ENCODE data around the gene ARHGAP30. TPM values are rescaled to one million over a fixed set of nuclear protein-coding genes. Genes with fewer than 3 reads are reported as not detected.

ARHGAP30 gene
- total and polyA plus RNA-seq, 2 donors (not counting 1 experiment from before 2014, with no cell fraction given) = not detected

DNA sequence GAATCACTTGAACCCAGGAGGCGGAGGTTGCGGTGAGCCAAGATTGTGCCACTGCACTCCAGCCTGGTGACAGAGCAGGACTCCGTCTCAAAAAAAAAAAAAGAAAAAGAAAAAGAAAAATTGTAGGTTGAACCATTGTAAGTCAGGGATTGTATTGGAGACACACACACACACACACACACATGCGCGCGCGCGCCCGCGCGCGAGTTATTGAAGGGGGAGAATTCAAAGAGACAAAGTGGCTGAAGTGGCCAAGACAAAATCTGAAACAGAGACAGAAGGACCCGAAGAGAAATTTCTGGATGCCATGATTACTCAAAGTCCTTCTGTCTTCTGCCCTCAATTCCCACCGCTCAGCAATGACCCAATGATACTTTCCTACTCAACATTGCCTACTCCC, 24.8 kb upstream of the ARHGAP30 start:
- Histone ChIP-seq H3K9me3 (ENCODE audit: control insufficient read depth, insufficient read depth, low read depth, low read length) (no peaks in the 10 kb centered on the region), H3K36me3 (ENCODE audit: control insufficient read depth, insufficient read depth, low read length) (no peaks in the 10 kb centered on the region), H3K9ac (ENCODE audit: insufficient read depth, low read length) (no peak overlapping the region), H3K79me2 (ENCODE audit: control insufficient read depth, insufficient read depth, low read length) (no peaks in the 10 kb centered on the region), H3K4me2 (ENCODE audit: extremely low read depth, insufficient read depth, low read length) (no peak overlapping the region), H2AFZ (ENCODE audit: low read length) (no peak overlapping the region), H3K4me3 (replicated peaks in 1 of 4; ENCODE audit: control extremely low read depth in 1 of 4, insufficient read depth in 1 of 4, low read depth in 3 of 4, low read length in 4 of 4) (no peak overlapping the region), H4K20me1 (ENCODE audit: control insufficient read depth, extremely low read depth, insufficient read depth, low read length) (no peaks in the 10 kb centered on the region), H3K27me3 (ENCODE audit: control insufficient read depth, insufficient read depth, low read length) (no peaks in the 10 kb centered on the region), H3K4me1 (ENCODE audit: control insufficient read depth, extremely low read depth, insufficient read depth, low read length) (peaks cover 11% of the 10 kb centered on the region), H3K27ac (ENCODE audit: insufficient read depth, low read length) (no peak overlapping the region)
- TF ChIP-seq EZH2 (IDR thresholded peaks at IDR 0.05; ENCODE audit: low read length, missing control alignments) (no peak), CTCF (conservative IDR thresholded peaks at IDR 0.05 in 1 of 2, IDR thresholded peaks at IDR 0.05 in 1 of 2; ENCODE audit: low read depth in 1 of 2, low read length in 2 of 2) (no peak)
- DNase-seq (ENCODE audit: low read depth in 2 of 2) = no peak

DNA sequence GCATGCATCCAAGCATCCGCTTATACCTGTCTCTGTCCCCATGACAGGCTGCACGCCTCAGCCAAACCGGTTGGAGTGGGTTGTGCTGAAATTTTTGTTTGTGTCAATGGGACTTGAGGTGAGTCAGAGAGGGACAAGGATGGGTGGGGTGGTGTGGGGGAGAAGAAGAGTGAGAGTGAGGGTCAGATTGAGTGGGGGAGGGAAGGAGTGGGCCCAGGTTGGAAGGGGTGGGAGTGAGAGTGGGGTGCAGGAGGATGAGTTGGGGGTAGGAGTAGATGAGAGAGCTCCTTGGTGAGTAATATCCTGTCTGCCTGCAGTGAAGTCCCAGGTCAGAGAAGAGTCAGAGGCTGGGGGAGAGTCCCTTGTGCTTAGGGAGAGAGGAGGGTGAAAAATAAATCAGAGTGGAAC, 22.9 kb upstream of the ARHGAP30 start:
- no peaks in the 10 kb centered on the region for H3K27me3 ChIP-seq (ENCODE audit: control insufficient read depth, insufficient read depth, low read length)
- DNase-seq (ENCODE audit: low read depth in 2 of 2) = peak in 1 of 2 donors; percentile 36
- no peaks in the 10 kb centered on the region for H4K20me1 ChIP-seq (ENCODE audit: control insufficient read depth, extremely low read depth, insufficient read depth, low read length)
- no peak overlapping the region for H3K27ac ChIP-seq (ENCODE audit: insufficient read depth, low read length)
- no peak overlapping the region for H3K4me2 ChIP-seq (ENCODE audit: extremely low read depth, insufficient read depth, low read length)
- no peak overlapping the region for H3K4me3 ChIP-seq (replicated peaks in 1 of 4; ENCODE audit: control extremely low read depth in 1 of 4, insufficient read depth in 1 of 4, low read depth in 3 of 4, low read length in 4 of 4)
- H3K9me3 ChIP-seq (ENCODE audit: control insufficient read depth, insufficient read depth, low read depth, low read length) = no peaks in the 10 kb centered on the region
- H3K79me2 ChIP-seq (ENCODE audit: control insufficient read depth, insufficient read depth, low read length) = no peaks in the 10 kb centered on the region
- no peak overlapping the region for H3K9ac ChIP-seq (ENCODE audit: insufficient read depth, low read length)
- TF ChIP-seq EZH2 (IDR thresholded peaks at IDR 0.05; ENCODE audit: low read length, missing control alignments) (no peak), CTCF (conservative IDR thresholded peaks at IDR 0.05 in 1 of 2, IDR thresholded peaks at IDR 0.05 in 1 of 2; ENCODE audit: low read depth in 1 of 2, low read length in 2 of 2) (no peak)
- no peaks in the 10 kb centered on the region for H3K36me3 ChIP-seq (ENCODE audit: control insufficient read depth, insufficient read depth, low read length)
- H3K4me1 ChIP-seq (ENCODE audit: control insufficient read depth, extremely low read depth, insufficient read depth, low read length) = peaks cover 10% of the 10 kb centered on the region
- H2AFZ ChIP-seq (ENCODE audit: low read length) = no peak overlapping the region

DNA sequence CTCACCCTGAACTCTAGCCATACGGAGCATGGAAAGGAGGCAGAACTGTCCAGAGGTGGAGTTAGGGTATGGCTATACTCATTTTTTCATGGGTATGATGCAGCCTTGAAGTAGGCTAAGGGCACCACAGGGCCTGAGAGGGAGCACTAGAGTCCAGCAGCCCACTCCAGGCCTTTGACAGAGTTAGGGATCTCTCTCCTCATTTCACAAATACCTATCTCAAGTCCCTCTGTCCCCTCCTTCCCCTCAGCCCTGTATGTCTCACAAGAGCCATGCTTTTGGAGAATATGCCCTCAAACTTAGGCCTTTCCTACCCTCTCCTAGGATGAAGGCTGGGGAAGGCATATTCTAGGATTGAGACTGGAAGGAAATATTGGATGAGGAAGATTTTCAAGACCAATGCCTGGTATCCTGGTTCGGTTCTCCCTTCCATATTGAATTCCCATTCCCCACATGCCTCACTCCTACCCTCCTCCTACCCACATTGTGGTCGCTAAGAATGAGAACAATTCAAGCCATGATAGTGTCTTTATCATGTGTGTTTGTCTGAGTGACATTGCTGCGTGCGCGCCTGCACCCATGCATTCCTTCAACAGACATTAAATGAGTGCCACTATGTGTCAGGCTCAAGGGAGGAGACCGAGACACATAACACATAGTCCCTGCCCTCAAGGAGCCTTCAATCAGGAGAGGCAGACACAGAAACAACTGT, 22.3 kb upstream of the ARHGAP30 start:
- Histone ChIP-seq H3K4me1 (ENCODE audit: control insufficient read depth, extremely low read depth, insufficient read depth, low read length) (peaks cover 6% of the 10 kb centered on the region), H2AFZ (ENCODE audit: low read length) (no peak overlapping the region), H3K79me2 (ENCODE audit: control insufficient read depth, insufficient read depth, low read length) (no peaks in the 10 kb centered on the region), H3K36me3 (ENCODE audit: control insufficient read depth, insufficient read depth, low read length) (no peaks in the 10 kb centered on the region), H3K4me2 (ENCODE audit: extremely low read depth, insufficient read depth, low read length) (no peak overlapping the region), H3K27ac (ENCODE audit: insufficient read depth, low read length) (no peak overlapping the region), H3K9me3 (ENCODE audit: control insufficient read depth, insufficient read depth, low read depth, low read length) (no peaks in the 10 kb centered on the region), H3K4me3 (replicated peaks in 1 of 4; ENCODE audit: control extremely low read depth in 1 of 4, insufficient read depth in 1 of 4, low read depth in 3 of 4, low read length in 4 of 4) (no peak overlapping the region), H3K27me3 (ENCODE audit: control insufficient read depth, insufficient read depth, low read length) (no peaks in the 10 kb centered on the region), H4K20me1 (ENCODE audit: control insufficient read depth, extremely low read depth, insufficient read depth, low read length) (no peaks in the 10 kb centered on the region), H3K9ac (ENCODE audit: insufficient read depth, low read length) (no peak overlapping the region)
- peak in 1 of 2 donors; percentile 53 for DNase-seq (ENCODE audit: low read depth in 2 of 2)
- no peak for TF ChIP-seq EZH2 (IDR thresholded peaks at IDR 0.05; ENCODE audit: low read length, missing control alignments)
- no peak for TF ChIP-seq CTCF (conservative IDR thresholded peaks at IDR 0.05 in 1 of 2, IDR thresholded peaks at IDR 0.05 in 1 of 2; ENCODE audit: low read depth in 1 of 2, low read length in 2 of 2)

Data from fibroblast of lung (primary cell).